ENCODE measurements around the gene OR5D16.
"Not testable (repeated sequence)": the region's sequence is repeated elsewhere in the genome, so short reads cannot be mapped to it uniquely, and the experiment has no call there.

OR5D16 gene

GRCh38 chr11:55867354-55867753 is 28.8 kb downstream of the OR5D16 start:
- not testable (repeated sequence) for H3K9ac ChIP-seq (ENCODE audit: low read depth, low read length, poor library complexity); H3K9me3 ChIP-seq (replicated peaks in 1 of 2; ENCODE audit: control insufficient read depth in 2 of 2, insufficient read depth in 1 of 2, low read depth in 1 of 2, low read length in 2 of 2); H2BK12ac ChIP-seq (ENCODE audit: low read length); H2BK120ac ChIP-seq (ENCODE audit: low read depth, low read length); H3K4me1 ChIP-seq (ENCODE audit: control insufficient read depth in 2 of 2, insufficient read depth in 1 of 2, low read depth in 1 of 2, low read length in 2 of 2); DNase-seq (ENCODE audit: low spot score); H3K23ac ChIP-seq (ENCODE audit: low read depth, low read length, poor library complexity); H3K36me3 ChIP-seq (replicated peaks in 1 of 2; ENCODE audit: control insufficient read depth in 2 of 2, insufficient read depth in 2 of 2, low read length in 2 of 2); H4K91ac ChIP-seq (ENCODE audit: low read depth, low read length, poor library complexity); H3K27me3 ChIP-seq (ENCODE audit: control insufficient read depth in 3 of 3, insufficient read depth in 3 of 3, low read depth in 1 of 3, low read length in 3 of 3); H3K4me3 ChIP-seq (ENCODE audit: low read length in 2 of 2); H3K4ac ChIP-seq (ENCODE audit: low read length); H3K18ac ChIP-seq (ENCODE audit: low read length); H2AFZ ChIP-seq (ENCODE audit: low read length); H3K27ac ChIP-seq (replicated peaks; ENCODE audit: low read length); H3K14ac ChIP-seq (ENCODE audit: low read length); H3K4me2 ChIP-seq (ENCODE audit: insufficient read depth, low read length, poor library complexity, severe bottlenecking); H2BK5ac ChIP-seq (ENCODE audit: low read length); H2AK5ac ChIP-seq (ENCODE audit: low read depth, low read length); H2BK15ac ChIP-seq (ENCODE audit: low read length); H3K79me1 ChIP-seq (ENCODE audit: low read depth, low read length); H4K8ac ChIP-seq (ENCODE audit: low read depth, low read length)
- no CpG with 5 or more reads among the region's 4 CpGs for WGBS, 2 donors (ENCODE audit: extremely low coverage in 2 of 2, insufficient read length in 2 of 2, insufficient replicate concordance in 1 of 2)

- not testable (repeated sequence) for H3K4me2 ChIP-seq (ENCODE audit: insufficient read depth, low read length, poor library complexity, severe bottlenecking); H3K4me3 ChIP-seq (ENCODE audit: low read length in 2 of 2); H3K27ac ChIP-seq (replicated peaks; ENCODE audit: low read length); H2BK5ac ChIP-seq (ENCODE audit: low read length); H3K9me3 ChIP-seq (replicated peaks in 1 of 2; ENCODE audit: control insufficient read depth in 2 of 2, insufficient read depth in 1 of 2, low read depth in 1 of 2, low read length in 2 of 2); H4K91ac ChIP-seq (ENCODE audit: low read depth, low read length, poor library complexity); DNase-seq (ENCODE audit: low spot score); H2AK5ac ChIP-seq (ENCODE audit: low read depth, low read length); H2BK15ac ChIP-seq (ENCODE audit: low read length); H3K14ac ChIP-seq (ENCODE audit: low read length); H3K9ac ChIP-seq (ENCODE audit: low read depth, low read length, poor library complexity); H2AFZ ChIP-seq (ENCODE audit: low read length); H4K8ac ChIP-seq (ENCODE audit: low read depth, low read length); H3K79me1 ChIP-seq (ENCODE audit: low read depth, low read length); H3K4ac ChIP-seq (ENCODE audit: low read length); H3K27me3 ChIP-seq (ENCODE audit: control insufficient read depth in 3 of 3, insufficient read depth in 3 of 3, low read depth in 1 of 3, low read length in 3 of 3); H2BK120ac ChIP-seq (ENCODE audit: low read depth, low read length); H3K36me3 ChIP-seq (replicated peaks in 1 of 2; ENCODE audit: control insufficient read depth in 2 of 2, insufficient read depth in 2 of 2, low read length in 2 of 2); H3K4me1 ChIP-seq (ENCODE audit: control insufficient read depth in 2 of 2, insufficient read depth in 1 of 2, low read depth in 1 of 2, low read length in 2 of 2); H2BK12ac ChIP-seq (ENCODE audit: low read length); H3K18ac ChIP-seq (ENCODE audit: low read length); H3K23ac ChIP-seq (ENCODE audit: low read depth, low read length, poor library complexity)
- no CpG with 5 or more reads among the region's 33 CpGs for WGBS, 2 donors (ENCODE audit: extremely low coverage in 2 of 2, insufficient read length in 2 of 2, insufficient replicate concordance in 1 of 2)
Observed at GRCh38 chr11:55872731-55873130, 34.2 kb downstream of the OR5D16 start.

GRCh38 chr11:55873146-55873545 is 34.6 kb downstream of the OR5D16 start:
- not testable (repeated sequence) for H3K4me3 ChIP-seq (ENCODE audit: low read length in 2 of 2); H2BK15ac ChIP-seq (ENCODE audit: low read length)
- WGBS, 2 donors (ENCODE audit: extremely low coverage in 2 of 2, insufficient read length in 2 of 2, insufficient replicate concordance in 1 of 2) = no CpG with 5 or more reads among the region's 34 CpGs

GRCh38 chr11:55882997-55883396 is 44.4 kb downstream of the OR5D16 start, which contains the start of gene TRIM51:
Gene TRIM51, plus strand, starts transcription at chr11:55883297. Its CDS starts 2,132 bp downstream, at chr11:55885429.
- H3K36me3 ChIP-seq (replicated peaks in 1 of 2; ENCODE audit: control insufficient read depth in 2 of 2, insufficient read depth in 2 of 2, low read length in 2 of 2); H3K4ac ChIP-seq (ENCODE audit: low read length); H2BK120ac ChIP-seq (ENCODE audit: low read depth, low read length); H2BK5ac ChIP-seq (ENCODE audit: low read length); H2BK15ac ChIP-seq (ENCODE audit: low read length); H3K14ac ChIP-seq (ENCODE audit: low read length); H2AK5ac ChIP-seq (ENCODE audit: low read depth, low read length); H3K18ac ChIP-seq (ENCODE audit: low read length); H3K27ac ChIP-seq (replicated peaks; ENCODE audit: low read length); H3K9ac ChIP-seq (ENCODE audit: low read depth, low read length, poor library complexity); H4K8ac ChIP-seq (ENCODE audit: low read depth, low read length); H3K27me3 ChIP-seq (ENCODE audit: control insufficient read depth in 3 of 3, insufficient read depth in 3 of 3, low read depth in 1 of 3, low read length in 3 of 3); H2AFZ ChIP-seq (ENCODE audit: low read length); H2BK12ac ChIP-seq (ENCODE audit: low read length); H3K9me3 ChIP-seq (replicated peaks in 1 of 2; ENCODE audit: control insufficient read depth in 2 of 2, insufficient read depth in 1 of 2, low read depth in 1 of 2, low read length in 2 of 2); DNase-seq (ENCODE audit: low spot score); H4K91ac ChIP-seq (ENCODE audit: low read depth, low read length, poor library complexity); H3K4me3 ChIP-seq (ENCODE audit: low read length in 2 of 2); H3K4me1 ChIP-seq (ENCODE audit: control insufficient read depth in 2 of 2, insufficient read depth in 1 of 2, low read depth in 1 of 2, low read length in 2 of 2); H3K23ac ChIP-seq (ENCODE audit: low read depth, low read length, poor library complexity); H3K79me1 ChIP-seq (ENCODE audit: low read depth, low read length); H3K4me2 ChIP-seq (ENCODE audit: insufficient read depth, low read length, poor library complexity, severe bottlenecking): not testable (repeated sequence)
- WGBS, 2 donors (ENCODE audit: extremely low coverage in 2 of 2, insufficient read length in 2 of 2, insufficient replicate concordance in 1 of 2) = no CpG with 5 or more reads among the region's 1 CpG

More at GRCh38 chr11:55873146-55873545, 34.6 kb downstream of the OR5D16 start:
- H4K91ac ChIP-seq (ENCODE audit: low read depth, low read length, poor library complexity); H3K18ac ChIP-seq (ENCODE audit: low read length); H3K9me3 ChIP-seq (replicated peaks in 1 of 2; ENCODE audit: control insufficient read depth in 2 of 2, insufficient read depth in 1 of 2, low read depth in 1 of 2, low read length in 2 of 2); H4K8ac ChIP-seq (ENCODE audit: low read depth, low read length); H3K27ac ChIP-seq (replicated peaks; ENCODE audit: low read length); H3K4me1 ChIP-seq (ENCODE audit: control insufficient read depth in 2 of 2, insufficient read depth in 1 of 2, low read depth in 1 of 2, low read length in 2 of 2); DNase-seq (ENCODE audit: low spot score); H3K23ac ChIP-seq (ENCODE audit: low read depth, low read length, poor library complexity); H2AK5ac ChIP-seq (ENCODE audit: low read depth, low read length); H3K4ac ChIP-seq (ENCODE audit: low read length); H2BK5ac ChIP-seq (ENCODE audit: low read length); H3K79me1 ChIP-seq (ENCODE audit: low read depth, low read length); H3K4me2 ChIP-seq (ENCODE audit: insufficient read depth, low read length, poor library complexity, severe bottlenecking); H3K9ac ChIP-seq (ENCODE audit: low read depth, low read length, poor library complexity); H3K27me3 ChIP-seq (ENCODE audit: control insufficient read depth in 3 of 3, insufficient read depth in 3 of 3, low read depth in 1 of 3, low read length in 3 of 3); H3K36me3 ChIP-seq (replicated peaks in 1 of 2; ENCODE audit: control insufficient read depth in 2 of 2, insufficient read depth in 2 of 2, low read length in 2 of 2); H3K14ac ChIP-seq (ENCODE audit: low read length); H2BK120ac ChIP-seq (ENCODE audit: low read depth, low read length); H2BK12ac ChIP-seq (ENCODE audit: low read length); H2AFZ ChIP-seq (ENCODE audit: low read length): not testable (repeated sequence)
